Measurements from ENCODE around the gene TEX51.

Gene TEX51

GRCh38 chr2:126894585-126895182 lies 4.0 kb upstream of the TEX51 start:
- DNase-seq: no peak
- no peaks in the 10 kb centered on the region for H3K79me2 ChIP-seq (ENCODE audit: low read length)
- no peak for TF ChIP-seq EZH2phosphoT487 (IDR thresholded peaks at IDR 0.05; ENCODE audit: low read length)
- no peak for TF ChIP-seq CTCF (IDR thresholded peaks at IDR 0.05; ENCODE audit: low read length)
- TF ChIP-seq EZH2 (optimal IDR thresholded peaks at IDR 0.05; ENCODE audit: low read depth, low read length): no peak
- no peak overlapping the region for H3K4me2 ChIP-seq (ENCODE audit: low read depth, low read length)
- H3K27me3 ChIP-seq (replicated peaks; ENCODE audit: insufficient read depth, low read length): no peaks in the 10 kb centered on the region
- H3F3A ChIP-seq (ENCODE audit: insufficient read depth, low read length): no peaks in the 10 kb centered on the region
- H2AFZ ChIP-seq (ENCODE audit: low read length): no peak overlapping the region
- no peaks in the 10 kb centered on the region for H3K4me1 ChIP-seq (ENCODE audit: low read length)
- H3K27ac ChIP-seq (ENCODE audit: low read length): no peak overlapping the region
- no peak overlapping the region for H3K9ac ChIP-seq (ENCODE audit: low read length)
- no peaks in the 10 kb centered on the region; the same call in 1 of the 2 replicates for H3K9me3 ChIP-seq (replicated peaks; ENCODE audit: insufficient read depth, low read length)
- H3K4me3 ChIP-seq (ENCODE audit: low read length): no peak overlapping the region
- no peaks in the 10 kb centered on the region for H4K20me1 ChIP-seq (ENCODE audit: insufficient read depth, low read length)
- no peaks in the 10 kb centered on the region for H3K36me3 ChIP-seq (replicated peaks; ENCODE audit: insufficient read depth, low read length)
- H3K9me2 ChIP-seq (replicated peaks; ENCODE audit: insufficient read depth, low read length): no peaks in the 10 kb centered on the region

DNA sequence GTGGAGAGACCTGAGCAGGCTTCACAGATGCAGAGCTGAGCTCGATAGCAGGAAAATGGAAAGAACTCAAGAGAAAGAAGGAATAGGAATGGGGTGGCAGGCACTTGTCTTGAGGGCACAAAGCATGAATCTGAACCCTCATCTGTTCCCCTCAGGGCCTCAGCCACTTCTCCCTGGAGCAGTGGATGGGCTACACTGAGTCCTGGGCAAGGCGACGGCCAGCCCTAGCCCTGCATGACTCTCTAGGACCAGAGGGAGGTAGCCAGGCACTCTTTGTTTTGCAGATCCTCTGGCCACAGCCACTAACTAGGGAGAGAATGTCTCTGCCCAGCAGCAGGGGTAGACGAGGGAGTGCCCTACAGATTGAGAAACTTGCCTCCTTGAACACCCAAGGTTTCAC lies 3.4 kb upstream of the TEX51 start:
- Histone ChIP-seq H3K27me3 (replicated peaks; ENCODE audit: insufficient read depth, low read length) (no peaks in the 10 kb centered on the region), H3K79me2 (ENCODE audit: low read length) (no peaks in the 10 kb centered on the region), H3K27ac (ENCODE audit: low read length) (no peak overlapping the region), H3K9me2 (replicated peaks; ENCODE audit: insufficient read depth, low read length) (no peaks in the 10 kb centered on the region), H3K9me3 (replicated peaks; ENCODE audit: insufficient read depth, low read length) (no peaks in the 10 kb centered on the region; the same call in 1 of the 2 replicates), H4K20me1 (ENCODE audit: insufficient read depth, low read length) (no peaks in the 10 kb centered on the region), H2AFZ (ENCODE audit: low read length) (no peak overlapping the region), H3K4me1 (ENCODE audit: low read length) (no peaks in the 10 kb centered on the region), H3K4me3 (ENCODE audit: low read length) (no peak overlapping the region), H3K9ac (ENCODE audit: low read length) (no peak overlapping the region), H3K4me2 (ENCODE audit: low read depth, low read length) (no peak overlapping the region), H3F3A (ENCODE audit: insufficient read depth, low read length) (no peaks in the 10 kb centered on the region), H3K36me3 (replicated peaks; ENCODE audit: insufficient read depth, low read length) (no peaks in the 10 kb centered on the region)
- no peak for DNase-seq
- TF ChIP-seq CTCF (IDR thresholded peaks at IDR 0.05; ENCODE audit: low read length) (no peak), EZH2 (optimal IDR thresholded peaks at IDR 0.05; ENCODE audit: low read depth, low read length) (no peak), EZH2phosphoT487 (IDR thresholded peaks at IDR 0.05; ENCODE audit: low read length) (no peak)

- no peak for DNase-seq
Observed at GRCh38 chr2:126896471-126896870, 2.2 kb upstream of the TEX51 start.

More at GRCh38 chr2:126896471-126896870, 2.2 kb upstream of the TEX51 start:
- Histone ChIP-seq H3F3A (ENCODE audit: insufficient read depth, low read length) (no peaks in the 10 kb centered on the region), H2AFZ (ENCODE audit: low read length) (no peak overlapping the region), H3K9me2 (replicated peaks; ENCODE audit: insufficient read depth, low read length) (no peaks in the 10 kb centered on the region), H3K36me3 (replicated peaks; ENCODE audit: insufficient read depth, low read length) (no peaks in the 10 kb centered on the region), H3K27ac (ENCODE audit: low read length) (no peak overlapping the region), H4K20me1 (ENCODE audit: insufficient read depth, low read length) (no peaks in the 10 kb centered on the region), H3K4me2 (ENCODE audit: low read depth, low read length) (no peak overlapping the region), H3K79me2 (ENCODE audit: low read length) (no peaks in the 10 kb centered on the region), H3K4me1 (ENCODE audit: low read length) (no peaks in the 10 kb centered on the region), H3K9ac (ENCODE audit: low read length) (no peak overlapping the region), H3K4me3 (ENCODE audit: low read length) (no peak overlapping the region), H3K9me3 (replicated peaks; ENCODE audit: insufficient read depth, low read length) (no peaks in the 10 kb centered on the region), H3K27me3 (replicated peaks; ENCODE audit: insufficient read depth, low read length) (no peaks in the 10 kb centered on the region)
- TF ChIP-seq CTCF (IDR thresholded peaks at IDR 0.05; ENCODE audit: low read length) (no peak), EZH2 (optimal IDR thresholded peaks at IDR 0.05; ENCODE audit: low read depth, low read length) (no peak), EZH2phosphoT487 (IDR thresholded peaks at IDR 0.05; ENCODE audit: low read length) (no peak)
